ENCODE measurements around the gene DCAF17.

GRCh38 chr2:171529914-171530313 is 95.9 kb downstream of the DCAF17 start:
- no peak for TF ChIP-seq SUZ12 (IDR thresholded peaks at IDR 0.05; ENCODE audit: extremely low read depth, insufficient read depth, insufficient read length)
- no peak for TF ChIP-seq YY1 (IDR thresholded peaks at IDR 0.05; ENCODE audit: insufficient read depth, insufficient read length)
- no peak for TF ChIP-seq ZNF274 (IDR thresholded peaks at IDR 0.05; ENCODE audit: low read depth, low read length)

All from NT2/D1 (cell line).